GM19452 (cell line): ENCODE data around the gene GLRA3.
"Not testable (repeated sequence)": the region's sequence is repeated elsewhere in the genome, so short reads cannot be mapped to it uniquely, and the experiment has no call there.

ENCODE experiments used
- ATAC-seq: cut with Tn5 transposase; IDR thresholded peaks from one replicate; pipeline ENCODE4 v1.9.1; 2021; ENCODE audit not compliant: unreplicated experiment

The GLRA3 gene

DNA sequence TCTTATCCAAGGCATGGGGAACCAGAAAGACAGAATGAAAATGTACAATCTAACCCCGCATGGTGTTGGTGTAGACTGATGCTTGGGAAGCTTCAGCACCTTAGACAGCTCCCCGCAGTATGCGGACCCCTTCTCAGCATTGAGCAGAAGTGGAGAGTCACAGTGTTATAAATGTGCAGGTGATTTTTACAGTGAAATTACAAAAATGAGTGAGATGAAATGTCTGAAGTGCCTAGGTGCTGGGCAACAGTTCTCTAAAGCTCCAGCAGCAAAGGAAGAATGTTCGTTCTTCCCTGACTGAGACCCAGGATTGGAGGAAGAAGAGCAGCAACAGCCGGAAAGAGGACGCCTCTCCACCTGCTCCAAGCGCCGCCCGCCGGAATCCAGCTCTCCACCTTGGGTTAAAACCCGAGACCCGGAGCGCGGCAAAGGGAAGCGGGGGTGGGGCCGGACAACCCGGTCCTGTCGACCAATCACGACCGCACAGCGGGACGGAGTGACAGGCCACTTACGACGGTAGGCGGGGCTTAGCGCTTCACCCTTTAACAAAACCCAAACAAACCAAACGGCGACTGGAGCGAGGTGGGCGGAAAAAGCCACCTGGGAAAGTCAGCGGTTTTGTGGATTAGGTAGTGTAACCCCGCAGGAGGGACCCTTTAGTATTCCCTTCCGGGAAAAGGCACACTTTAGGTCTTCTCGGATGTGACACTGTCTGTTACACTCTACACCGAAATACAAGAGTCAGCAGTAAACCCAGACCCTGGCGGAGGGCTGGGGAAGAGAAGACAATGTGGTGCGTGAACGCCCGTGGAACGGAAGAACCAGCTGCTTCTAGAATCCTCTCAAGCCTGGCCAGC is at the start of gene GLRA3:
Gene GLRA3, minus strand, starts transcription at position 403 of the 857 bp plus-strand sequence. CDS start 436 bp downstream, outside the sequence.
- ATAC-seq = peak; percentile 78

DNA sequence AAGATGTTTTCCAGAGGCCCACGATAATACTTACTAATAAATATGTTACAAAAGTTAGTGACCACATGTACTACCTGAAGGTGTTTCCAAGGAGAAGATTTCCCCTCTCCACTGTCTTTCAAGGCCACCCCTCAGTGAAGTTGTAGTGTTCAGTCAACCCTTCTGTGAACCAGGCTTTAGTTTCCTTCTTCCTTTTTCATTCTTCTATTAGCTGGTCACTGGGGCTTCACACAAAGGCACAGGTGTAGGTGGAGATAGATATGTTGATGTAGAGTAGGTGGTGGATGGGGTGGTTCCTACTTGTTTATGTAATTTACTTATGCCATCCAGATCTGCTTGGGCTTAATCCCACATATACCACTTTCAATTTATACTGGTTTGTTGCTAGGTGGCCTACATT is 45.9 kb upstream of the GLRA3 start:
- ATAC-seq = no peak

DNA sequence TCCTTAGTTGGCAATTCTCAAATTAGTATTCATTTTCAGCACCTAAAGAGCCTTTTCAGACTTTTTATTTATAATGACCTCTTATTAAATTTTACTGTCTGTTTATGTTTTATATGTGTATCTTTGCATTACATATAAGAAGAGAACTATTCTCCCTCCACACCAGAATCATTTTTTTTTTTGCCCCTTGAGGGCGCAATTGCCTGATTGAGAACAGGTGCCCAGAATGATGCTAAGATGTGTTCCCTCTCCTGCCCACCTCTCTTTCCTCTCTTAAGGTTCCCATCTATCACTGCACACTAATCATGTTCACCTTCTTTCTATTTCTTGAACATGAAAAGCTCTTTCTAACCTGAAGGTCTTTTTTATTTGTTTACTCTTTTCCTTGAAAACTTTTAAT is 44.9 kb upstream of the GLRA3 start:
- no peak for ATAC-seq

DNA sequence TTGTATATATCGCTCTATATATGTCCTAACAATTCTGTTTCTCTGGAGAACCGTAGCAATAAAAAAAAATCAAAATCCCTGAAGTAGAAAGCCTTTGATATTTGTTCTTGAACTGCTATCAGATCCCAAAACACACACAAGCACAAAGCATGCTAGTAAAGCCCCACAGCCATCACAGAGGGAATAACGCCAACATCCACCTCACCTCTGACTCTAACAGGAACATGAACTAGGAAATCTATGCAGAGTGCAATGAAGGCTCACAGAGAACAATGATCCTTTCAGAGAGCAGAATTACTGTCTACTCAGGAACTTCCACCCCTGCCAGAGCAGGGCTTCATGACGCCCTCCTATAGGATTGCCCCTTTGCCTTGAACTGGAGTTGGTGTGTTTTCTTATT is 44.1 kb upstream of the GLRA3 start:
- not testable (repeated sequence) for ATAC-seq

DNA sequence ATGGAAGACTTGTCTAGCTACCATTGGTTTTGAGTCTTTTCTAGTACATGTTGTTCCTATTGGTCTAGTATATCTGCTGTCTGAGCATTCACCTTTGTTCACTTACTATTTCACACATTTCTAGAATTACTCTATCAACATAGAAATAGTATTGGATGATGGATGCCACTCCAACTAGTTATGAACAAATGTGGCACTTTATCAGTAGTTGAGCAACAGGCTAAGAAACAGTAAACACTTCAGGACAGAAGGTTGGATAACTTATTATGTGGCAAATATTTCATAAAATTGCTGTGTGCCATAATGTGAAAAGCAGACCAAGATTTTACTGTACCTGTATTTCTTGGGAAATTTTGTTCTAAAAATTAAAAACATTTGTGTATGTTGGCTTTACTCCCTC is 42.4 kb upstream of the GLRA3 start:
- no peak for ATAC-seq

DNA sequence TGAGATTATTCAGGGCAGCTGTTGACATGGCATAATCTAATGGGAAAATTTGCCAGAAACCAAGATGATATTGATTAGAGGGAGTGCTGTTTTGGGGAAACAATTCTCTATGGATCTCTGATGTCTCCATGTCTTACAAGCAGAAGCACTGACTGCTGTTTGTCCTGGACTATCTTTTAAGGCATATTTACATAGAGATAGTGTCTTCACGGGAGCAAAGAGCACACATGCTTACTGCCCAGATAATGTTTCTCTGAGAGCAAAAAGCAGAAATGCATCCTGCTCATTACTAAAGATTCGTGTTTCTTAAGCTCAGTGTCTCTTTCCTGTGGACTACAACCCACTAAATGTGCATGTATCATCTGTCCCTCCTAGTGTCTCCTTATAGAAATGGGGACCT is 41.3 kb upstream of the GLRA3 start:
- ATAC-seq = no peak

DNA sequence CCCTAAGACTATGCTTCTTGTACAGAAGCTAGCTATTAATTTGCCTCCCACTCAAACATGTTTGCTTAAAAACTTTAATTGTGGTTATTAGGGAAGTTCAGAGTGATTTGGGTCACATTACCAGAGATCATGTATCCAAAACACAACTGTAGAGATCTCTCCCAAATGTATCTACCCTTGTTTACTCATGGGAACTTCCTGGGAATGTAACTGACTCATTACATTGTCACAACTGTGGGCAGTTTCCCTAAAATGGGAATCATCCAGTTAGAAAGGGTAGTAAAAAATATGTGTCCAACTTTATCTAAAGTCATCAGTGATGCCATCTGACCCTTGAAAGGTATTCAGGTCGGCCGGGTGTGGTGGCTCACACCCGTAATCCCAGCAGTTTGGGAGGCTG is 40.3 kb upstream of the GLRA3 start:
- ATAC-seq = no peak

DNA sequence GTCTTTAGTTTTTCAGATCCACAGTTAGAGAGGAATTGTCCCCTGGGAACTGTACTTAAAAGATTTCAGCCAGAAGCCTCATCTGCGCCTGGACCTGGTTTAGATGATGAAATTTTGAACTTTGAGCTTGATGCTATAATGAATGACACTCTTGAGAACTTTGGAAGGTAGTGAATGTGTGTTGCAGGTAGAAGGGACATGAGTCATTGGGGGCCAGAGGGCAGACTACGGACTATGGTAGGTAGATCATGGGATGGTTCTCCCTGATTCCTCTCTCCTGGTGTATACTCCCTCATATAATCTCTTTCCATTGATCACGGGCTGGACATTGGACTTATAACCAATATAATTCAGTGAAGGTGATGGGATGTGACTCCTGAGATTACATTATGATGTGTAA is 38.9 kb upstream of the GLRA3 start:
- no peak for ATAC-seq

DNA sequence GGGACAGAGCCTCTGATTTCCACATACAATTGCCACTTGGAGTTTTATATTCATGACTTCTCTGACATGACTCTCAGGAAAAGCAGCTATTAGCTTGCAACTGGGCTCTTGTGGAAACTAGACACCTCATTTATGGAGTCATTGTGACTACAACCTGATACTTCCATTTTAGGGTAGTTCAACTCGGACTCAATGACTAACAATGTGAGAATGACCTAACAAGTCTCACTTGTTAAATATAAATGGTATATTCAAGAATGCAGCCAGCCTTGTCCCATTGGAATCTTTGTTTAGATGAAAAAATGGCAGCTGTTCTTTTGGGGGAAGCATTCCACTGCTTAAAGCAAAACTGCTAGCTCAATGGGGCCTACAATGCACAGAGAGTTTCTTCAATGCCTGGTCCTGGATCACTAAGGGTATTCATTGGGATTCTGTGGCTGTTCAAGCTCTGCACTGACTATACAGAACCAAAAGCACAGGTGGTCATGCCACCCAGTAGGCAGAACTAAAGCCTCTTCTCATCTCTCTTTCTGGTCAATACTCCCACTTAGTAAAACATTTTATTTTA is 36.5 kb upstream of the GLRA3 start:
- no peak for ATAC-seq

DNA sequence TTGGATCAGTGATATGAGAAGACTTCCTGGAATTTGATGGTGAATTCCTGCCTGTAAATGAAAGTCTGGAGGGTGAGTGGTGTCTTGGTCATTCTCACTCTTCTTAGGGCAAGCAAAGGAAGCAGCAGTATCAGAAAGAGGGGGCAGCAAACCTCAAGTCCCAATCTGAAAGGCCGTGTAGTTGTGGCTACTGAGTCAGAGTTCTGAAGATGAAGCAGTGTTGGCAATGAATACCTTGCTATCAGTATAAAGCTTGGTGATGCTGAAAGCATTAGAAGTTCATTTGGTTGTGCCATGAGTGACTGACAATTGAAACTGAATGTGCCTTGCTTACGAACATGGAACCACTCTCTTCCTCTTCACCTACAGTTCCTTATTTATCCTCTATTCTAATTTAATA is 35.0 kb upstream of the GLRA3 start:
- ATAC-seq = no peak

DNA sequence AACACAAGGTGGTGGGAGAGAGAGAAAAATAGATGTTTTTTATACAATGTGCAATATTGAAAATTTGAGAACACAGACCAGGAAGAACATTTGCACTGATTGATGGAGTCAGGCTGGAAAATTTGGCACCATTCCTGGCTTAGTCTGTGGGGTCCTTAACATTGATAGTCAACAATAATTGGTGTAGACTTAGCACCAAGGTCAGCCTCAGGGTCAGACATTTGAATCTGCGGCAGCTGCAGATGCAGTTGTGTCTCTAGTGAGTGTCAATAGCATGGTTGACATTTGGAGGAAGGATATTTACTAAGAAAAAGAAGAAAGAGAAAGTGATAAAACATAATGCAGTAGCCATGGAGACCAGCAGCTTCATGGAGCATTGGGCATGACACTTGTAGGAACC is 31.5 kb upstream of the GLRA3 start:
- no peak for ATAC-seq

DNA sequence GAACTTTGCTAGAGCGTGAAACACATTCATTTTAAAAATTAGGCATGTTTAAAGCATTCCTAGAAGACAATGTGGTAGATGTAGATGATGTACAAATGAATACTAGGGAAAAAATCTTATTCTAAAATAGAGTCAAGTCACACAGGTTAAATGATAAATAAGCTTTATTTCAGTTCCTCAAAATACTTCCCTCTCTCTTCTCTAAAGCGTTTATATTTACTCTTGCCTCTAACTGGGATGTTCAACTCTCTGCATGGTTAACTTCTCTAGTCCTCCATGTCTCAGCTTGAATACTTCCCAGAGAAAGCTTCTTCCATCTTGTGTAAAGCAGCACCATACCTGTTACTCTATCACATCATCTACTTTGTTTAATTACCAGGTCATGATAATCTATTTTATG is 30.9 kb upstream of the GLRA3 start:
- ATAC-seq = no peak

DNA sequence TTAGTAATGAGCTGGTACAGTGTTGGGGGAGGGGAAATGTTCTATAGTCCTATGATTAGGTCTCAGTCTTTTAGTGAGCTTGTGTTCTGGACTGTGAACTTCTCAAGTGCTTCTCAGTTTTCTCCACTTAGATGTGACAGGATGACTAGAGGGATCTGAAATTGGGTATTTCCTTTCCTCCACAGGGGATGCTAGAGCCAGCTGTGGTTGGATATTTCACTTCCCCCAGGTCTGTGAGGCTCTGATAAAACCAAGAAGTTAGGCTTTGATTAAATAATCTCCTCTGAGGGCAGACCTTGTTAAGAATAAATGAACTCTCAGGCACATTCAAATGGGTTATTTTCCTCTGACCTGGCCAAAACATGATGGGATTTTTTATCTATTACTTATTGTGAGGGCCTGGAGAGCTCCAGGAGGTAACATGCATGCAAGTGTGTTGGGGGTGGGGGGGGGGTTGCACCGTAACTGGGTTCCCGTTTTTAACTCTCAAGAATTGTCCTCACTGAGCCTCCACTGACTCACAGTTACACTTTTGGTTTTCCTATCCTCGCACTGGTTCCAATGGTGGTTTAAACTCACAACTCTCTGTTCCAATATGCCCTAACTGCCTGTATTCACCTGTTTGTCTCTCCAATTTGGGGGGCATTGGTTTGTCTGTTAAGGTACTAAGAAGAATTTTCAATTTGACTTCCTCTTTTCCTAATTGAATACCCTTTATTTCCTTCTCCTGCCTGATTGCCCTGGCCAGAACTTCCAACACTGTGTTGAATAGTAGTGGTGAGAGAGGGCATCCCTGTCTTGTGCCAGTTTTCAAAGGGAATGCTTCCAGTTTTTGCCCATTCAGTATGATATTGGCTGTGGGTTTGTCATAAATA is 28.1 kb upstream of the GLRA3 start:
- ATAC-seq = no peak

DNA sequence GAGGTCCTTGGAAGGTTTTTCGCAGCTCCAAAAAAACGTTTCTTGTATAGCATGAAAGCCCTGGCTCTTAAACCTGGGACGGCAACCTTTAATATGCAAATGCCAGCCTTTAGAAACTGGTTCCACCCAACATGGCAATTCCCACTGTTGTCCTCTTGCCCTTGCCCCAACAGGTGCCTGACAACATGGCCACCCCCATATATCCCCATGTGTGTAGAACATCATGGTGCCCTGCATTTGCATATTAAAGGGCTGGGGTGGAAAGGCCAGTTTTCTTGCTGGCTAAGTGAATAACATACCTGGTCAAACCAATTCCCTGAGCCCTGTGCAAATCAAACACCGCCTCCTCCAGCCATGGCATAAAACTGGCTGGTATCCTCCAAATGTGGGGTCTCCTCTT is 26.0 kb upstream of the GLRA3 start:
- no peak for ATAC-seq

DNA sequence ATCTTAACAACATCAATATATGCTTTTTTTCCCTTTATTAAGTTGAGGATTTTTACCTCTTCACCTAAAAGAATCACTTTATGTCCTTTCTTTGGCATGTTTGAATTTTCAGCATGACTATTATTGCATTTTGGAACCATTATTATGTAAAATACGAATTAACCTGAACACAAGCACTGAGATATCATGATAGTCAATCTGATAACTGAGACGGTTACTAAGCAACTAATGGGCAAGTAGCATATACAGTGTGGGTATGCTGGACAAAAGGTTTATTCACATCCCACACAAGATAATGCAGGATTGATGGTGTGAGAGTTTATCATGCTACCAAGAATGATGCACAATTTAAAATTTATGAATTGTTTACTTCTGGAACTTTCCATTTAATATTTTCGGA is 24.6 kb upstream of the GLRA3 start:
- no peak for ATAC-seq

DNA sequence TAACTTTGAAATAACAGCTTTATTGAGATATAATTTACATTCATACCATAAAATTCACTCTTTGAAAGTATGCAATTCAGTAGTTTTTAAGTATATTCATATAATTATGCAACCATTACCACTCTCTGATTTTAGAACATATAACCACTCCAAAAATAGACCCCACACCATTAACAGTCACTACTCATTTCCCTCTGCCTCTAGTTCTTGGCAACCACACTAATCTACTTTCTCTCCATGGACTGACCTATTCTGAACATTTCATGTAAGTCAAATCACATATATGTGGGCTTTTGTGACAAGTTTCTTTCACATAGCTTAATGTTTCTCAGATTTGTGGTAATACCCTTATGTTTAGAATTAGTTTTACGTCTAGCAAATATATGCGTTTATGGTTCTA is 19.5 kb upstream of the GLRA3 start:
- ATAC-seq = no peak

DNA sequence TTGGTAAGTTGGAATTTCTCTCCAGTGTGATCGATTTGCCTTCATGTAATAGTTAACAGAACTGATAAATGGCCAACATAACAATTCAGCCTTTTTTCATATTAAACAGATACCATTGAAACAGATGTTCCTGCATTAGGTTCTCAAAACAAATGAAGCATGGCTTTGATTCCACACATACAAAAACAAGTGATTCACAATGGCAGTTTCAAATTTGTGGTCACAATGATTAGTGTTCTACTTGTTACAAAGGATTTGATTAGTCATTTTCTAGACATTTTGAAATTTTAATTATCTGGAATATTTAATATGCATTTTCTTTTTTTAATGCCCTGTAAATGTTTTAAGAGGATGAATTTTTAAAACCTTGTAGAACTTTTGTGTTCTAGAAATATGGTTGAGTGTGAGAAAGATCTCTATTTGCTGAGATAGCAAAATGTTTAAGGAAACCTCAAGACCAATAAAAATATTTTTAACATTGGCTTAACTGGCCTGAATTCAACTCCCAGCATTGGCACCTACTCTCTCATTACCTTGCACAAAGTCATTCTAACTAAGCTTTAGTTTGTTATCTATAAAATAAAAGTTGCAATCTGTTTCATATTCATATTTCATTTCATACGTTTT is 18.9 kb upstream of the GLRA3 start:
- no peak for ATAC-seq

DNA sequence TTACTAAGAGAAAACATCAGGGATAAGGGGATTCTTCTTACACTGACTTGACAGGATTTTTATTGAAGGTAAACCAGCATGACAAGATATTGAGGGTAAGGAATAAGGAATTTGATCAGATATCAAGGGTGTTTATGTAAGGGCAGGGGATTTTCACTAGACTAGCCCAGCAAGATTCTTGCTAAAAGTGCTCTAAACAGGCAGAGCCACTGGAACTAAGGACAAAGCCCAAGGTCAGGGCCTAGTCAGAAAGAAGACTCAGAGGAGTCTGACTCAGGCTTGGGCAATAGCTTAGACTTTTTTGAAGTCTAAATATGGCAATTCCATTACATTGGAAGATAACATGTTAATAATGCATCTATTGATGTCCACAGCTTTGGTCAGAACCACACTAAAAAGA is 6.5 kb upstream of the GLRA3 start:
- no peak for ATAC-seq

DNA sequence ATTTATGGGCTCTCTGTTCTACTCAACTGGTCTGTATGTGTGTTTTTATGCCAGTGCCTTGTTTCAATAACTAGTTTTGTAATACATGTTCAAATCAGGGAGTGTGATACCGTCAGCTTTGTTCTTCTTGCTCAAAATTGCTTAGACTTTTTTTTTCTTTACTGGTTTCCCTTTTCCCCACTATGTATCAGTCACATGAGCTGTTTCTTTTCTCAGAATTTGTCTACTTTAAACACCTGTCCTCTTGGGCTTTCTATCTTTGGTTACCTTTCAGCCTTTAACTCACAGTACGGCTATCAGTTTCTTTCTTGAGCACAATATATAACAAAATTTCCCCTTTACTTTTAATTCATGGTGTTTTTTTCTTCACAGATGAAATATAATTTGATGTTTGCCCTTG is 5.4 kb upstream of the GLRA3 start:
- ATAC-seq = no peak

DNA sequence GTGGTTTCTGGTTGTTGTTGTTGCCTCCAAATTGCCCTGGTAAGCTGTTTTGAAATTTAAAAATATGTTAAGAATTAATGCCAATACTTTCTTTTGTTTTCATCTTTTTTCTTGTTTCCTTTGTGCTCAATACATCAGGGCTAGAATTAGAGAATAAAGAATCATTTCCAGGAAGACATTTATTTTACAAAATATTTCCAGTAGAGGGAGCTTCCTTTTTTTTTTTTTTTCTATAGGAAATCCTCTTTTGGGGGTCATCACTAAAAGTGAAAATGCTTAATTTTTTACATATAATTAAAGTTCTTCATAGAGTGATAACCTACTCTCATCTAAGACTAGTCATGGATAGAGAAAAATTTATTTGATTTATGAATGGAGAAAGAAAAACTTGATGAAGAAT is 2.4 kb downstream of the GLRA3 start:
- ATAC-seq = no peak

DNA sequence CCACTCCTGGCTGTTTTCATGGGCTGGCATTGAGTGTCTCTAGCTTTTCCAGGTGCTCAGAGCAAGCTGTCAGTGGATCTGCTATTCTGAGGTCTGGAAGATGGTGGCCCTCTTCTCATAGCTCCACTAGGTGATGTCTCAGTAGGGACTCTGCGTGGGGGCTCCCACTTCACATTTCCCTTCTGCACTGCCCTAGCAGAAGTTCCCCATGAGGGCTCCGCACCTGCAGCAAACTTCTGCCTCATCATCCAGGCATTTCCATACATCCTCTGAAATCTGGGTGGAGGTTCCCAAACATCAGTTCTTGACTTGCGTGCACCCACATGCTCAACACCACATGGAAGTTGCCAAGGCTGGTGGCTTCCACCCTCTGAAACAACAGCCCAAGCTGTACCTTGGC is 13.8 kb downstream of the GLRA3 start:
- ATAC-seq = no peak
